GM12878 (cell line): Measurements from ENCODE around the gene MGAT3. TPM values are rescaled to one million over a fixed set of nuclear protein-coding genes. Genes with fewer than 3 reads are reported as not detected.

Experiments
- EGR1 ChIP-seq, 2 experiments: IDR thresholded peaks; 1 replicate in 1 of 2; 2 replicates in 1 of 2; pipeline ENCODE4 v1.6.1; 2011 to 2012; ENCODE audit warnings: low read depth in 2 of 2, low read length in 2 of 2, borderline replicate concordance in 1 of 2, mild to moderate bottlenecking in 1 of 2, moderate library complexity in 1 of 2
- ESRRA ChIP-seq: IDR thresholded peaks from 2 replicates; pipeline ENCODE4 v1.6.1; 2012; ENCODE audit warnings: mild to moderate bottlenecking, low read length, improper control_type of control experiment
- HDAC6 ChIP-seq: fragments of 200-600 bp; sonication (generic); IDR thresholded peaks from one replicate; pipeline ENCODE4 v1.8.0; 2017; ENCODE audit warnings: antibody characterized with exemption; ENCODE audit not compliant: unreplicated experiment
- KLF5 ChIP-seq: fragments of 450-650 bp; IDR thresholded peaks from 2 replicates; pipeline ENCODE4 v1.6.1; 2014; ENCODE audit warnings: mild to moderate bottlenecking; ENCODE audit not compliant: partially characterized antibody
- MEF2A ChIP-seq: IDR thresholded peaks from 2 replicates; pipeline ENCODE4 v1.6.1; 2011; ENCODE audit warnings: low read depth, mild to moderate bottlenecking, low read length, moderate library complexity; ENCODE audit not compliant: insufficient read depth
- MXI1 ChIP-seq: fragments of 150-350 bp; IDR thresholded peaks from 2 replicates; pipeline ENCODE4 v1.6.1; 2011; ENCODE audit warnings: low read depth, mild to moderate bottlenecking, inconsistent platforms, low read length, improper control_type of control experiment
- POLR2A ChIP-seq: IDR thresholded peaks from 2 replicates; pipeline ENCODE4 v1.6.1; 2011; ENCODE audit warnings: low read depth, mild to moderate bottlenecking, low read length
- RAD51 ChIP-seq: fragments of 450-650 bp; IDR thresholded peaks from 2 replicates; pipeline ENCODE4 v1.6.1; 2016; ENCODE audit warnings: moderate library complexity, mild to moderate bottlenecking, inconsistent platforms
- SMC3 ChIP-seq: IDR thresholded peaks from 2 replicates; pipeline ENCODE4 v1.6.1; 2011; ENCODE audit warnings: low read length, improper control_type of control experiment, borderline replicate concordance
- SREBF1 ChIP-seq: IDR thresholded peaks from 2 replicates; pipeline ENCODE4 v1.6.1; 2012; ENCODE audit warnings: mild to moderate bottlenecking, low read length
- TCF7 ChIP-seq: IDR thresholded peaks from 2 replicates; pipeline ENCODE4 v1.6.1; 2014; ENCODE audit warnings: antibody characterized with exemption, borderline replicate concordance
- YBX1 ChIP-seq: fragments of 450-650 bp; IDR thresholded peaks from 2 replicates; pipeline ENCODE4 v1.6.1; 2016; ENCODE audit warnings: antibody characterized with exemption
- ZNF207 ChIP-seq: fragments of 450-650 bp; IDR thresholded peaks from 2 replicates; pipeline ENCODE4 v1.6.1; 2014; ENCODE audit warnings: antibody characterized with exemption, mild to moderate bottlenecking, borderline replicate concordance
- polyA plus RNA-seq, 11 experiments: library from polyadenylated mRNA; depleted of rRNA in 4 of 11; unstranded in 6 of 11; stranded (reverse) in 5 of 11; fragments of >200 nt; fragmentation: Nextera tagmentation in 4 of 11; fragmentation: Illumina TruSeq in 1 of 11; extraction: Ambion mirVana in 4 of 11; extraction: Trizol in 1 of 11; gene quantifications; 1 replicate in 1 of 11; 2 replicates in 10 of 11; pipeline versions ENCODE4 v1.2.1 to v1.2.3, GENCODE V29; 2011 to 2016; ENCODE audit warnings: inconsistent platforms in 2 of 11, missing spikeins in 2 of 11, low read depth in 1 of 11
- total RNA-seq, 4 experiments: library from RNA; depleted of rRNA in 3 of 4; stranded (reverse); fragments of >200 nt in 3 of 4; fragmentation: Illumina TruSeq in 1 of 4; extraction: Trizol in 1 of 4; gene quantifications; 2 replicates each; pipeline versions ENCODE4 v1.2.1 to v1.2.3, GENCODE V29; 2013 to 2021
- TF ChIP-seq, protein P1 (sequence below): fragments of 450-650 bp; conservative IDR thresholded peaks from 2 replicates; pipeline ENCODE4 v1.6.1; 2017; ENCODE audit warnings: mild to moderate bottlenecking, moderate library complexity
- TF ChIP-seq, protein P2 (sequence below): IDR thresholded peaks from 2 replicates; pipeline ENCODE4 v1.6.1; 2012; ENCODE audit warnings: low read length, inconsistent platforms
- TF ChIP-seq, protein P3 (sequence below): fragments of 150-350 bp; IDR thresholded peaks from 2 replicates; pipeline ENCODE4 v1.6.1; 2016; ENCODE audit warnings: low read depth, low read length
- TF ChIP-seq, protein P4 (sequence below): fragments of 150-350 bp; IDR thresholded peaks from 2 replicates; pipeline ENCODE4 v1.6.1; 2014; ENCODE audit warnings: mild to moderate bottlenecking, low read depth, low read length
- TF ChIP-seq, protein P5 (sequence below): fragments of 450-650 bp; formaldehyde crosslinking; IDR thresholded peaks from 2 replicates; pipeline ENCODE4 v1.4.0; 2020; ENCODE audit warnings: mild to moderate bottlenecking, moderate library complexity

Gene MGAT3
- total and polyA plus RNA-seq, 10 of the 15 experiments (the other 5 are each of a cell fraction or from before 2014, with no cell fraction given) = 0.32 to 40.2 (median 11.9) TPM

DNA sequence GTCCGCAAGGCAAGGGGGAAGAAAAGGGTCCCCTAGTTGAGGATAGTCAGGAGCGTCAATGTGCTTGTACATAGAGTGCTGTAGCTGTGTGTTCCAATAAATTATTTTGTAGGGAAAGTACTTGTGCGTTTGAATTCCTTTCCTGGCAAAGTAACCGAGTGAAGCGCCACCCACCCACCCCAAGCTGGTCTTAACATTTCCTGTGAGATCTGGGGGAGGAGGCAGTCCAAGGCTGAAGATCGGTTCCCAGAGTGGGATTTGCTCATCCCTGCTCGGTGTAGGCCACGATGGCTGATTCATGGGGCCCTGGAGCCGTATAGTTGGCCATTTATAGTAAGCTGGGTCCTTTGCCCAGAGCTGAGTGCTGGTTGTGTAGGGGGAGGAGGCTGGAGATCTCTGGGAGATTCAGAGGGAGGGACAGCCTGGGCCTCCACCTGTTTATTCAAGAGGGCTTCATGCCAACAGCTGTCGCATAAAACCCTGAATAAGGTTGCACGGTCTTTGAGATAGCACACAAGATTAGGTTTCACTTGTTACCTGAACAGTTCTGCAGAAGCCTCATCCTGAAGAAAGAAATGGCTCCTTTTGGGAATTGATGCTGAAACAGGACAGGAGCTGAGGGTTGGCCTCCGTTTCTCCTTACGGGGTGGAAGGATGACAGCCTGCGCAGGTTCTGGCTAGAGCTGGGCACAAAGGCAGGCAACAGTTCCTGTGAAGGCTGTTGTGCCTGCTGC, 65.9 kb downstream of the MGAT3 start (continued):
- TF ChIP-seq, protein P1, sequence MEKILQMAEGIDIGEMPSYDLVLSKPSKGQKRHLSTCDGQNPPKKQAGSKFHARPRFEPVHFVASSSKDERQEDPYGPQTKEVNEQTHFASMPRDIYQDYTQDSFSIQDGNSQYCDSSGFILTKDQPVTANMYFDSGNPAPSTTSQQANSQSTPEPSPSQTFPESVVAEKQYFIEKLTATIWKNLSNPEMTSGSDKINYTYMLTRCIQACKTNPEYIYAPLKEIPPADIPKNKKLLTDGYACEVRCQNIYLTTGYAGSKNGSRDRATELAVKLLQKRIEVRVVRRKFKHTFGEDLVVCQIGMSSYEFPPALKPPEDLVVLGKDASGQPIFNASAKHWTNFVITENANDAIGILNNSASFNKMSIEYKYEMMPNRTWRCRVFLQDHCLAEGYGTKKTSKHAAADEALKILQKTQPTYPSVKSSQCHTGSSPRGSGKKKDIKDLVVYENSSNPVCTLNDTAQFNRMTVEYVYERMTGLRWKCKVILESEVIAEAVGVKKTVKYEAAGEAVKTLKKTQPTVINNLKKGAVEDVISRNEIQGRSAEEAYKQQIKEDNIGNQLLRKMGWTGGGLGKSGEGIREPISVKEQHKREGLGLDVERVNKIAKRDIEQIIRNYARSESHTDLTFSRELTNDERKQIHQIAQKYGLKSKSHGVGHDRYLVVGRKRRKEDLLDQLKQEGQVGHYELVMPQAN = no peak
- TF ChIP-seq, protein P2, sequence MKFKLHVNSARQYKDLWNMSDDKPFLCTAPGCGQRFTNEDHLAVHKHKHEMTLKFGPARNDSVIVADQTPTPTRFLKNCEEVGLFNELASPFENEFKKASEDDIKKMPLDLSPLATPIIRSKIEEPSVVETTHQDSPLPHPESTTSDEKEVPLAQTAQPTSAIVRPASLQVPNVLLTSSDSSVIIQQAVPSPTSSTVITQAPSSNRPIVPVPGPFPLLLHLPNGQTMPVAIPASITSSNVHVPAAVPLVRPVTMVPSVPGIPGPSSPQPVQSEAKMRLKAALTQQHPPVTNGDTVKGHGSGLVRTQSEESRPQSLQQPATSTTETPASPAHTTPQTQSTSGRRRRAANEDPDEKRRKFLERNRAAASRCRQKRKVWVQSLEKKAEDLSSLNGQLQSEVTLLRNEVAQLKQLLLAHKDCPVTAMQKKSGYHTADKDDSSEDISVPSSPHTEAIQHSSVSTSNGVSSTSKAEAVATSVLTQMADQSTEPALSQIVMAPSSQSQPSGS = no peak
- 0 out of 3 replicates have a peak, but pooled peaks of 1 of the 2 experiments have one; percentile 4 for TF ChIP-seq EGR1 (IDR thresholded peaks at IDR 0.05; ENCODE audit: borderline replicate concordance in 1 of 2, low read depth in 2 of 2, low read length in 2 of 2)
- no peak for TF ChIP-seq TCF7
- TF ChIP-seq, protein P3, sequence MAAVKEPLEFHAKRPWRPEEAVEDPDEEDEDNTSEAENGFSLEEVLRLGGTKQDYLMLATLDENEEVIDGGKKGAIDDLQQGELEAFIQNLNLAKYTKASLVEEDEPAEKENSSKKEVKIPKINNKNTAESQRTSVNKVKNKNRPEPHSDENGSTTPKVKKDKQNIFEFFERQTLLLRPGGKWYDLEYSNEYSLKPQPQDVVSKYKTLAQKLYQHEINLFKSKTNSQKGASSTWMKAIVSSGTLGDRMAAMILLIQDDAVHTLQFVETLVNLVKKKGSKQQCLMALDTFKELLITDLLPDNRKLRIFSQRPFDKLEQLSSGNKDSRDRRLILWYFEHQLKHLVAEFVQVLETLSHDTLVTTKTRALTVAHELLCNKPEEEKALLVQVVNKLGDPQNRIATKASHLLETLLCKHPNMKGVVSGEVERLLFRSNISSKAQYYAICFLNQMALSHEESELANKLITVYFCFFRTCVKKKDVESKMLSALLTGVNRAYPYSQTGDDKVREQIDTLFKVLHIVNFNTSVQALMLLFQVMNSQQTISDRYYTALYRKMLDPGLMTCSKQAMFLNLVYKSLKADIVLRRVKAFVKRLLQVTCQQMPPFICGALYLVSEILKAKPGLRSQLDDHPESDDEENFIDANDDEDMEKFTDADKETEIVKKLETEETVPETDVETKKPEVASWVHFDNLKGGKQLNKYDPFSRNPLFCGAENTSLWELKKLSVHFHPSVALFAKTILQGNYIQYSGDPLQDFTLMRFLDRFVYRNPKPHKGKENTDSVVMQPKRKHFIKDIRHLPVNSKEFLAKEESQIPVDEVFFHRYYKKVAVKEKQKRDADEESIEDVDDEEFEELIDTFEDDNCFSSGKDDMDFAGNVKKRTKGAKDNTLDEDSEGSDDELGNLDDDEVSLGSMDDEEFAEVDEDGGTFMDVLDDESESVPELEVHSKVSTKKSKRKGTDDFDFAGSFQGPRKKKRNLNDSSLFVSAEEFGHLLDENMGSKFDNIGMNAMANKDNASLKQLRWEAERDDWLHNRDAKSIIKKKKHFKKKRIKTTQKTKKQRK = no peak
- TF ChIP-seq ESRRA = no peak
- no peak for TF ChIP-seq ZNF207
- TF ChIP-seq HDAC6 = peak; percentile 54
- TF ChIP-seq POLR2A = peak; percentile 88
- no peak for TF ChIP-seq SREBF1
- TF ChIP-seq MEF2A = no peak
- TF ChIP-seq MXI1 = no peak; the same call in 1 of the 2 replicates
- TF ChIP-seq YBX1 = no peak
- TF ChIP-seq RAD51 = no peak
- TF ChIP-seq, protein P4, sequence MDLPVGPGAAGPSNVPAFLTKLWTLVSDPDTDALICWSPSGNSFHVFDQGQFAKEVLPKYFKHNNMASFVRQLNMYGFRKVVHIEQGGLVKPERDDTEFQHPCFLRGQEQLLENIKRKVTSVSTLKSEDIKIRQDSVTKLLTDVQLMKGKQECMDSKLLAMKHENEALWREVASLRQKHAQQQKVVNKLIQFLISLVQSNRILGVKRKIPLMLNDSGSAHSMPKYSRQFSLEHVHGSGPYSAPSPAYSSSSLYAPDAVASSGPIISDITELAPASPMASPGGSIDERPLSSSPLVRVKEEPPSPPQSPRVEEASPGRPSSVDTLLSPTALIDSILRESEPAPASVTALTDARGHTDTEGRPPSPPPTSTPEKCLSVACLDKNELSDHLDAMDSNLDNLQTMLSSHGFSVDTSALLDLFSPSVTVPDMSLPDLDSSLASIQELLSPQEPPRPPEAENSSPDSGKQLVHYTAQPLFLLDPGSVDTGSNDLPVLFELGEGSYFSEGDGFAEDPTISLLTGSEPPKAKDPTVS = no peak
- TF ChIP-seq, protein P5, sequence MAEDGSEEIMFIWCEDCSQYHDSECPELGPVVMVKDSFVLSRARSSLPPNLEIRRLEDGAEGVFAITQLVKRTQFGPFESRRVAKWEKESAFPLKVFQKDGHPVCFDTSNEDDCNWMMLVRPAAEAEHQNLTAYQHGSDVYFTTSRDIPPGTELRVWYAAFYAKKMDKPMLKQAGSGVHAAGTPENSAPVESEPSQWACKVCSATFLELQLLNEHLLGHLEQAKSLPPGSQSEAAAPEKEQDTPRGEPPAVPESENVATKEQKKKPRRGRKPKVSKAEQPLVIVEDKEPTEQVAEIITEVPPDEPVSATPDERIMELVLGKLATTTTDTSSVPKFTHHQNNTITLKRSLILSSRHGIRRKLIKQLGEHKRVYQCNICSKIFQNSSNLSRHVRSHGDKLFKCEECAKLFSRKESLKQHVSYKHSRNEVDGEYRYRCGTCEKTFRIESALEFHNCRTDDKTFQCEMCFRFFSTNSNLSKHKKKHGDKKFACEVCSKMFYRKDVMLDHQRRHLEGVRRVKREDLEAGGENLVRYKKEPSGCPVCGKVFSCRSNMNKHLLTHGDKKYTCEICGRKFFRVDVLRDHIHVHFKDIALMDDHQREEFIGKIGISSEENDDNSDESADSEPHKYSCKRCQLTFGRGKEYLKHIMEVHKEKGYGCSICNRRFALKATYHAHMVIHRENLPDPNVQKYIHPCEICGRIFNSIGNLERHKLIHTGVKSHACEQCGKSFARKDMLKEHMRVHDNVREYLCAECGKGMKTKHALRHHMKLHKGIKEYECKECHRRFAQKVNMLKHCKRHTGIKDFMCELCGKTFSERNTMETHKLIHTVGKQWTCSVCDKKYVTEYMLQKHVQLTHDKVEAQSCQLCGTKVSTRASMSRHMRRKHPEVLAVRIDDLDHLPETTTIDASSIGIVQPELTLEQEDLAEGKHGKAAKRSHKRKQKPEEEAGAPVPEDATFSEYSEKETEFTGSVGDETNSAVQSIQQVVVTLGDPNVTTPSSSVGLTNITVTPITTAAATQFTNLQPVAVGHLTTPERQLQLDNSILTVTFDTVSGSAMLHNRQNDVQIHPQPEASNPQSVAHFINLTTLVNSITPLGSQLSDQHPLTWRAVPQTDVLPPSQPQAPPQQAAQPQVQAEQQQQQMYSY (CRISPR knock-in tag) = 0 out of 2 replicates have a peak, but pooled peaks have one; percentile 48
- TF ChIP-seq SMC3 = no peak
- TF ChIP-seq KLF5 = no peak
